WTC11 (cell line): Measurements from ENCODE around the gene EEF2K.
"Not testable (repeated sequence)": the region's sequence is repeated elsewhere in the genome, so short reads cannot be mapped to it uniquely, and the experiment has no call there.

Experiments used
- CDX4 ChIP-seq: fragments of 250-450 bp; sonication (Bioruptor Pico); IDR thresholded peaks from 2 replicates; pipeline ENCODE4 v1.9.0; 2021; ENCODE audit warnings: moderate library complexity, mild to moderate bottlenecking, inconsistent platforms, borderline replicate concordance
- CREB1 ChIP-seq: sonication (generic); formaldehyde crosslinking; IDR thresholded peaks from 2 replicates; pipeline ENCODE4 v1.8.0; 2023; ENCODE audit warnings: mild to moderate bottlenecking, missing genetic modification reagents
- CTCF ChIP-seq: fragments of 200-600 bp; IDR thresholded peaks from 2 replicates; pipeline ENCODE4 v1.8.0; 2022; ENCODE audit warnings: antibody characterized with exemption
- E2F5 ChIP-seq: sonication (generic); formaldehyde crosslinking; IDR thresholded peaks from 2 replicates; pipeline ENCODE4 v1.8.1; 2022; ENCODE audit warnings: mild to moderate bottlenecking, moderate library complexity, missing genetic modification reagents
- MYBL2 ChIP-seq: sonication (generic); formaldehyde crosslinking; IDR thresholded peaks from 2 replicates; pipeline ENCODE4 v1.8.1; 2023; ENCODE audit warnings: mild to moderate bottlenecking, moderate library complexity, missing genetic modification reagents
- NR2C2 ChIP-seq: sonication (generic); formaldehyde crosslinking; IDR thresholded peaks from 2 replicates; pipeline ENCODE4 v1.8.0; 2022; ENCODE audit warnings: mild to moderate bottlenecking, missing genetic modification reagents
- PRDM15 ChIP-seq: sonication (generic); formaldehyde crosslinking; IDR thresholded peaks from 2 replicates; pipeline ENCODE4 v1.8.0; 2022; ENCODE audit warnings: missing genetic modification reagents
- USF1 ChIP-seq: sonication (generic); formaldehyde crosslinking; IDR thresholded peaks from 2 replicates; pipeline ENCODE4 v1.8.0; 2022; ENCODE audit warnings: mild to moderate bottlenecking, missing genetic modification reagents
- ZBTB43 ChIP-seq: sonication (generic); formaldehyde crosslinking; IDR thresholded peaks from 2 replicates; pipeline ENCODE4 v1.8.1; 2023; ENCODE audit warnings: mild to moderate bottlenecking, missing genetic modification reagents
- ZNF532 ChIP-seq: fragments of 250-450 bp; sonication (Bioruptor Pico); IDR thresholded peaks from 2 replicates; pipeline ENCODE4 v1.9.0; 2021; ENCODE audit warnings: mild to moderate bottlenecking, borderline replicate concordance

GRCh38 chr16:22216832-22217225 is 10.8 kb downstream of the EEF2K start:
- TF ChIP-seq ZBTB43; ZNF532 (CRISPR knock-in tag); CTCF; PRDM15 (CRISPR knock-in tag); CREB1 (CRISPR knock-in tag); CDX4 (CRISPR knock-in tag); MYBL2 (CRISPR knock-in tag); E2F5 (CRISPR knock-in tag); USF1 (CRISPR knock-in tag); NR2C2: not testable (repeated sequence)
